ENCODE results near the gene DAB1. TPM values are rescaled to one million over a fixed set of nuclear protein-coding genes. Genes with fewer than 3 reads are reported as not detected.

DAB1 gene
- total RNA-seq, 1 donor from 2014 or later = not detected

DNA sequence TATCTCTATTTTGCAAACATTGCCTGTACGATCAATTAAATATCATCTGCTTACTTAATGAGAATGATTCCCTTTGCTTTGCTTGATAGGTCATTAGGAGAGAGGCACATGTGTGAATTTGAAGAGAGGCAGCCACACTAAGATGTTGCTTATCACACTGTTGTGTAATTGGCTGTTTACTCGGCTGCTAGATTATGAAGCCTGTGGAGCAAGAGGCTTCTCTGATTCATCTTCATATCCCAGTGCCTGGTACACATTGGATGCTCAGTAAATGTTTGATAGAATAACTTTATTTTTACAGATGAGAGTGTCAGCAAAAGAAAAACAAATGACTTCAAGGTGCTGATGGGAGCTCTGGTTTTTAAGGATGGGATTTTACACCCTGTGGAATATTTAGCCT, 301.8 kb downstream of the DAB1 start:
- no peak for DNase-seq (ENCODE audit: low spot score)
- no peaks in the 10 kb centered on the region for H3K36me3 Mint-ChIP-seq (ENCODE audit: low read depth)
- no peaks in the 10 kb centered on the region for H3K9me3 Mint-ChIP-seq (ENCODE audit: low read depth)
- no peaks in the 10 kb centered on the region for H3K4me1 Mint-ChIP-seq (ENCODE audit: low read depth)
- no peak overlapping the region for H3K4me3 Mint-ChIP-seq (ENCODE audit: unreplicated experiment)
- peaks cover 5% of the 10 kb centered on the region for H3K27me3 Mint-ChIP-seq (ENCODE audit: low read depth)
- H3K27ac Mint-ChIP-seq (ENCODE audit: unreplicated experiment) = no peak overlapping the region
- TF ChIP-seq, protein P1, sequence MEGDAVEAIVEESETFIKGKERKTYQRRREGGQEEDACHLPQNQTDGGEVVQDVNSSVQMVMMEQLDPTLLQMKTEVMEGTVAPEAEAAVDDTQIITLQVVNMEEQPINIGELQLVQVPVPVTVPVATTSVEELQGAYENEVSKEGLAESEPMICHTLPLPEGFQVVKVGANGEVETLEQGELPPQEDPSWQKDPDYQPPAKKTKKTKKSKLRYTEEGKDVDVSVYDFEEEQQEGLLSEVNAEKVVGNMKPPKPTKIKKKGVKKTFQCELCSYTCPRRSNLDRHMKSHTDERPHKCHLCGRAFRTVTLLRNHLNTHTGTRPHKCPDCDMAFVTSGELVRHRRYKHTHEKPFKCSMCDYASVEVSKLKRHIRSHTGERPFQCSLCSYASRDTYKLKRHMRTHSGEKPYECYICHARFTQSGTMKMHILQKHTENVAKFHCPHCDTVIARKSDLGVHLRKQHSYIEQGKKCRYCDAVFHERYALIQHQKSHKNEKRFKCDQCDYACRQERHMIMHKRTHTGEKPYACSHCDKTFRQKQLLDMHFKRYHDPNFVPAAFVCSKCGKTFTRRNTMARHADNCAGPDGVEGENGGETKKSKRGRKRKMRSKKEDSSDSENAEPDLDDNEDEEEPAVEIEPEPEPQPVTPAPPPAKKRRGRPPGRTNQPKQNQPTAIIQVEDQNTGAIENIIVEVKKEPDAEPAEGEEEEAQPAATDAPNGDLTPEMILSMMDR (IDR thresholded peaks at IDR 0.05) = no peak

DNA sequence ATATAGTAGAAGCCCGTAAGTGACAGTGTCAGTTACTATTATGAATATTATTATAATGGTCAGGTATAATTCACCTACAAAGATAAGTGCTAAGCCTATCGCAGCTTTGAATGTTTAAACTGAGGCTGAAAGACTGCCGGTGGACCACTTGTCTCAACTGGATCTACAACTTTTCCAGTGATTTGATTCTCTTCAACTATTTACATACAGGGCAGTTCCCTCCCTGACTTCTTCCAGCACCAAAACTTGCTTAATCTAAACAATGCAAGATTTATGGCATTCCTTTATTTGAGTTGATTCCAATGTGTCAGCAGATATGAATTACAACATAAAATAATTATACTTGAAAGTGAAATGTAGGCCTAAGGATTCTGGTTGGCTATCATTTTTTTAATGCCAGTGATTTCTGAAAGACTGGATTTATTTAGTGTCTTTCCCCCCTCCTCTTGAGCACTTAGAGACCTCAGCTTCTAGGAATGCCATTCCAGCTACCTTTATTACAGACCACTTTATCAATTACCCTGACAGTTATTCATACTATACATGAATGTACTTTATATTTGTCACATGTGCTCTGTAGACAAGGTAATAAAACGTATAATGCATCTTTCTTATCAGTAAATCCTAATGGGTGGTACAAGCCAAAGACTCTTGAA, 304.8 kb downstream of the DAB1 start:
- Mint-ChIP-seq H3K27ac (ENCODE audit: unreplicated experiment) (no peak overlapping the region), H3K27me3 (ENCODE audit: low read depth) (peaks cover 3% of the 10 kb centered on the region), H3K9me3 (ENCODE audit: low read depth) (no peaks in the 10 kb centered on the region), H3K4me3 (ENCODE audit: unreplicated experiment) (no peak overlapping the region), H3K36me3 (ENCODE audit: low read depth) (no peaks in the 10 kb centered on the region), H3K4me1 (ENCODE audit: low read depth) (no peaks in the 10 kb centered on the region)
- DNase-seq (ENCODE audit: low spot score) = no peak
- TF ChIP-seq, protein P1 (IDR thresholded peaks at IDR 0.05) = no peak

DNA sequence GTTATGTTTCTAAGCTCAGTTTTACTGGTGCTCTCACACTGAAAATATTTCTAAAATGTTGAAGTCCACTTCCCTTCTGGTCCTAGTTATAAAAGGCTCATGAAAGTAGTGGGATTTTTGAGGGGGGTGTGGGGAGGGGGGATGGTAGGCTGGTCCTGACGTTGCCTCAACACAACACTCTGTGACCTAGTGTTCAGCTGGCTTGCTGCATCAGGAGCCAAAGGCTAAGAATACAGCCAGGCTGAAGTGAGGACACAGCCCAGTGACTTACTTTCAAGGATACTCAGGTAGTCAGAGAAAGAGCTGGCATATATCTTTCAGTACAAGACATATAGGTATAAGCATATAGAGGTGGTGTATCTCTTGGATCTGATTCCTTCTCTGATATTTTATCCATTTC, 306.1 kb downstream of the DAB1 start:
- H3K4me3 Mint-ChIP-seq (ENCODE audit: unreplicated experiment) = no peak overlapping the region
- DNase-seq (ENCODE audit: low spot score) = no peak
- H3K4me1 Mint-ChIP-seq (ENCODE audit: low read depth) = no peaks in the 10 kb centered on the region
- TF ChIP-seq, protein P1 (IDR thresholded peaks at IDR 0.05) = no peak
- H3K36me3 Mint-ChIP-seq (ENCODE audit: low read depth) = no peaks in the 10 kb centered on the region
- H3K27me3 Mint-ChIP-seq (ENCODE audit: low read depth) = peaks cover 3% of the 10 kb centered on the region
- no peak overlapping the region for H3K27ac Mint-ChIP-seq (ENCODE audit: unreplicated experiment)
- no peaks in the 10 kb centered on the region for H3K9me3 Mint-ChIP-seq (ENCODE audit: low read depth)

DNA sequence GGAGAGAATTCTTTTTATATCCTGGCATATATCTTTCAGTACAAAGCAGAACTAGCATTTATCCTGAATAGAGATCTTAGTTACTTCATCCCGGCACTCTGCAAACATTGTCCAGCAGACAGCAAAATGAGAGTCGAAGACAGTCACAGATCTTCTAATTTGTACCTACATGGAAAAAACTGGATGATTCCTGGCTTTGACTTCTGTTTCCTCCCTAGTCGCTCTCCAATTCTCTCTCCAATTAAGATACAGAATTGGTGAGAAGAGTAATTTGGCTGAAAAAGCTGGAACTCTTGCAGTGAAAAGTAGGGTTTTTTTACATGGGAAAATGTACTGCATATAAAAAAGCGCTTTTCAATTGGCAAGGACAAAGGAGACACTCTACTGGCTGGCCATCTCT, 307.0 kb downstream of the DAB1 start:
- H3K4me1 Mint-ChIP-seq (ENCODE audit: low read depth) = peaks cover 2% of the 10 kb centered on the region
- DNase-seq (ENCODE audit: low spot score) = no peak
- H3K27ac Mint-ChIP-seq (ENCODE audit: unreplicated experiment) = no peak overlapping the region
- no peak overlapping the region for H3K4me3 Mint-ChIP-seq (ENCODE audit: unreplicated experiment)
- TF ChIP-seq, protein P1 (IDR thresholded peaks at IDR 0.05) = no peak
- peaks cover 3% of the 10 kb centered on the region for H3K27me3 Mint-ChIP-seq (ENCODE audit: low read depth)
- H3K36me3 Mint-ChIP-seq (ENCODE audit: low read depth) = no peaks in the 10 kb centered on the region
- H3K9me3 Mint-ChIP-seq (ENCODE audit: low read depth) = no peaks in the 10 kb centered on the region

DNA sequence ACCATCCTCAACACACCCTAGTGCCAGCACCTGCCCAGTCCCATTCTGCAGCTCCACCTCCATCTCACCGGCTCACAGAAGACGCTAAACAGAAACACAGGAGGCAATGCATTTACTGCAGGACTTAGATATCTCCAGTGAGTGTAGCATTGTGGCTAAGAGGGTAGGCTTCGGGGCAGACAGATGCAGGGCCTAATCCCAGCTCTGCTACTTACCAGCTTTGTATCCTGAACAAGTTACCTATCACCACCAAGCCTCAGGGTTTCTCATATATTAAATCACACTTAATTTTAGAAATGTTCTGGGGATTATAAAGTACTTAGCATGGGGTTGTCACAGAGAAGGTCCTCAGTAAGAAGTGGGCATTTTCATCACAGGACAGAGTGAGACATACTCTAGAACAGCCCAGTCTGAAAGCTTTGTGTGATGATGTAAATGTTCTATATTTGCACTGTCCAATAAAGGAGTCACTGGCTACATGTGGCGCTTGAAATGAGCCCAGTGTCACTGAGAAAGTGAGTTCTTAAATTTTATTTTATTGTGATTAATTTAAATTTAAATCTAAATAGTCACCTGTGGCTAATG, 308.7 kb downstream of the DAB1 start:
- Mint-ChIP-seq H3K27me3 (ENCODE audit: low read depth) (no peaks in the 10 kb centered on the region), H3K9me3 (ENCODE audit: low read depth) (no peaks in the 10 kb centered on the region), H3K4me1 (ENCODE audit: low read depth) (peaks cover 4% of the 10 kb centered on the region), H3K36me3 (ENCODE audit: low read depth) (no peaks in the 10 kb centered on the region), H3K27ac (ENCODE audit: unreplicated experiment) (no peak overlapping the region), H3K4me3 (ENCODE audit: unreplicated experiment) (no peak overlapping the region)
- DNase-seq (ENCODE audit: low spot score) = no peak
- TF ChIP-seq, protein P1 (IDR thresholded peaks at IDR 0.05) = no peak
